K562 (cell line): ENCODE measurements around the gene MMS19. TPM values are rescaled to one million over a fixed set of nuclear protein-coding genes. Genes with fewer than 3 reads are reported as not detected.
"Not testable (repeated sequence)": the region's sequence is repeated elsewhere in the genome, so short reads cannot be mapped to it uniquely, and the experiment has no call there.

ENCODE experiments used
- ATAC-seq: fragments of 200-7000 bp; cut with Tn5 transposase; 3 replicates; pipeline ENCODE4 v1.9.1; 2020; ENCODE audit warnings: moderate library complexity
- BruUV-seq: library from RNA; stranded (reverse); fragments of 400-500 nt; replicated peaks from 2 replicates; lab custom pipeline; 2021; lab: Mats Ljungman, UMichigan
- CTCF ChIA-PET: fragments of 300-600 bp; formaldehyde crosslinking; extraction: SDS; loops from one replicate; lab custom pipeline; 2021; ENCODE audit warnings: low intra/inter-chr PET ratio; lab: Yijun Ruan, JAX
- POLR2A ChIA-PET: fragments of 300-600, 350-650 bp; sonication (Branson Sonifier 250); formaldehyde crosslinking; extraction: SDS; loops from one replicate; lab custom pipeline; 2021; ENCODE audit warnings: antibody characterized with exemption, inconsistent platforms; lab: Yijun Ruan, JAX
- DNase-seq, 4 experiments: peaks; one replicate each; pipeline versions ENCODE4 v3.0.0 to v3.0.0-alpha.2; 2011 to 2018; ENCODE audit warnings: low spot score in 3 of 4, mixed read lengths in 3 of 4; ENCODE audit errors: extremely low read depth in 1 of 4
- FAIRE-seq: peaks from 2 replicates; lab custom pipeline; 2011; peaks lifted over from hg19 to GRCh38; lab: Jason Lieb, UNC
- H2AFZ ChIP-seq: 2 replicates; pipeline ENCODE4 v1.6.0; 2011; ENCODE audit warnings: low read depth, low read length, control low read depth, inconsistent platforms
- H3K27ac ChIP-seq: fragments of 200-600 bp; 3 replicates; pipeline ENCODE4 v1.8.0; 2011; ENCODE audit warnings: low read depth, mild to moderate bottlenecking, control low read depth, inconsistent platforms, low read length, moderate library complexity, mixed read lengths; ENCODE audit errors: extremely low read depth
- H3K27me3 ChIP-seq, 2 experiments: fragments of 300-600 bp in 1 of 2; 2 replicates in 1 of 2; 3 replicates in 1 of 2; pipeline versions ENCODE4 v1.6.0 to v1.8.0; 2011; ENCODE audit warnings: inconsistent platforms in 2 of 2, low read length in 2 of 2, mild to moderate bottlenecking in 1 of 2, mixed read lengths in 1 of 2, moderate library complexity in 1 of 2; ENCODE audit not compliant: control insufficient read depth in 2 of 2, insufficient read depth in 2 of 2
- H3K36me3 ChIP-seq: fragments of 300-600 bp; 3 replicates; pipeline ENCODE4 v1.8.0; 2011; ENCODE audit warnings: mild to moderate bottlenecking, low read length, inconsistent platforms; ENCODE audit not compliant: control insufficient read depth, insufficient read depth
- H3K4me1 ChIP-seq, 2 experiments: fragments of 200-600 bp in 1 of 2; replicated peaks in 1 of 2; 2 replicates in 1 of 2; 3 replicates in 1 of 2; pipeline versions ENCODE4 v1.5.1 to v1.8.0; 2011; ENCODE audit warnings: inconsistent platforms in 2 of 2, low read length in 2 of 2, mild to moderate bottlenecking in 1 of 2, mixed read lengths in 1 of 2, moderate library complexity in 1 of 2; ENCODE audit not compliant: control insufficient read depth in 2 of 2, insufficient read depth in 2 of 2
- H3K4me2 ChIP-seq: 2 replicates; pipeline ENCODE4 v1.6.1; 2011; ENCODE audit warnings: low read length, control low read depth, inconsistent platforms, mixed read lengths; ENCODE audit not compliant: insufficient read depth
- H3K4me3 ChIP-seq: fragments of 200-600 bp; sonication (generic), shearing (Covaris generic); 2 replicates; pipeline ENCODE4 v1.5.1; 2016; ENCODE audit warnings: control low read depth, inconsistent platforms
- H3K79me2 ChIP-seq: fragments of 200-600 bp; 3 replicates; pipeline ENCODE4 v1.8.0; 2011; ENCODE audit warnings: low read length, inconsistent platforms; ENCODE audit not compliant: control insufficient read depth, insufficient read depth
- H3K9ac ChIP-seq, 2 experiments: 2 replicates each; pipeline versions ENCODE4 v1.6.0 to v1.6.1; 2011; ENCODE audit warnings: low read depth in 2 of 2, low read length in 2 of 2, control low read depth in 1 of 2, inconsistent platforms in 1 of 2, mild to moderate bottlenecking in 1 of 2, mixed read lengths in 1 of 2; ENCODE audit not compliant: insufficient read depth in 1 of 2
- H3K9me1 ChIP-seq: one replicate; pipeline ENCODE4 v1.6.0; 2011; ENCODE audit warnings: inconsistent platforms, mild to moderate bottlenecking, low read length, moderate library complexity; ENCODE audit not compliant: control insufficient read depth, insufficient read depth
- H3K9me3 ChIP-seq: replicated peaks from 2 replicates; pipeline ENCODE4 v1.5.1; 2011; ENCODE audit warnings: low read depth, low read length, inconsistent platforms; ENCODE audit not compliant: control insufficient read depth, insufficient read depth
- H4K20me1 ChIP-seq: replicated peaks from 2 replicates; pipeline ENCODE4 v1.6.1; 2011; ENCODE audit warnings: low read length, inconsistent platforms, mixed read lengths; ENCODE audit not compliant: control insufficient read depth, insufficient read depth
- NFATC3 ChIP-seq: fragments of 450-650 bp; IDR thresholded peaks from 2 replicates; pipeline ENCODE4 v1.6.1; 2017; ENCODE audit warnings: mild to moderate bottlenecking
- PKNOX1 ChIP-seq: fragments of 450-650 bp; IDR thresholded peaks from 2 replicates; pipeline ENCODE4 v1.6.1; 2016
- SMAD4 ChIP-seq: fragments of 250-450 bp; sonication (Bioruptor Pico); conservative IDR thresholded peaks from 2 replicates; pipeline ENCODE4 v1.8.0; 2021; ENCODE audit warnings: inconsistent platforms, mild to moderate bottlenecking, moderate library complexity
- SMC3 ChIP-seq: conservative IDR thresholded peaks from 2 replicates; pipeline ENCODE4 v1.6.1; 2011; ENCODE audit warnings: low read depth, low read length, improper control_type of control experiment; ENCODE audit not compliant: insufficient read depth
- WGBS: fragments of 100-300 bp; shearing (Covaris generic); methylation state at CpG from one replicate; pipeline ENCODE4 v1.1.6; 2016; ENCODE audit warnings: low coverage, mixed read lengths; ENCODE audit not compliant: insufficient coverage; ENCODE audit errors: missing lambda C conversion rate; 5-methylcytosine and 5-hydroxymethylcytosine counted together
- in situ Hi-C: fragments of 300-500 bp; cut with MboI; formaldehyde crosslinking; loops from 4 replicates; pipeline ENCODE4 v1.15.0; 2018; ENCODE audit warnings: inconsistent platforms, mixed read lengths
- intact Hi-C: fragments of 100-400 bp; cut with micrococcal nuclease; formaldehyde crosslinking; loops from 2 replicates; pipeline ENCODE4 v1.14.2; 2022
- polyA plus RNA-seq, 8 experiments: library from polyadenylated mRNA; depleted of rRNA in 4 of 8; stranded (reverse) in 5 of 8; unstranded in 3 of 8; fragments of >200 nt; fragmentation: Nextera tagmentation in 2 of 8; fragmentation: Illumina TruSeq in 1 of 8; extraction: Ambion mirVana in 2 of 8; extraction: Trizol in 1 of 8; gene quantifications; 2 replicates each; pipeline versions ENCODE4 v1.2.1 to v1.2.3, GENCODE V29; 2011 to 2014; ENCODE audit warnings: inconsistent platforms in 1 of 8, missing spikeins in 1 of 8
- total RNA-seq, 7 experiments: library from RNA; depleted of rRNA in 6 of 7; stranded (reverse); fragments of >200 nt in 6 of 7; fragmentation: Illumina TruSeq in 2 of 7; extraction: Trizol in 2 of 7; gene quantifications; 2 replicates each; pipeline versions ENCODE4 v1.2.1 to v1.2.3, GENCODE V29; 2011 to 2021; ENCODE audit warnings: low replicate concordance in 1 of 7
- TF ChIP-seq, protein P1 (sequence below), 2 experiments: fragments of 450-650 bp; conservative IDR thresholded peaks; 2 replicates each; pipeline ENCODE4 v1.6.1; 2017; ENCODE audit warnings: mild to moderate bottlenecking in 2 of 2, moderate library complexity in 2 of 2

The MMS19 gene
- total and polyA plus RNA-seq, 9 of the 15 experiments (the other 6 are each of a cell fraction or from before 2014, with no cell fraction given) = 40.1 to 110 (median 62.9) TPM

DNA sequence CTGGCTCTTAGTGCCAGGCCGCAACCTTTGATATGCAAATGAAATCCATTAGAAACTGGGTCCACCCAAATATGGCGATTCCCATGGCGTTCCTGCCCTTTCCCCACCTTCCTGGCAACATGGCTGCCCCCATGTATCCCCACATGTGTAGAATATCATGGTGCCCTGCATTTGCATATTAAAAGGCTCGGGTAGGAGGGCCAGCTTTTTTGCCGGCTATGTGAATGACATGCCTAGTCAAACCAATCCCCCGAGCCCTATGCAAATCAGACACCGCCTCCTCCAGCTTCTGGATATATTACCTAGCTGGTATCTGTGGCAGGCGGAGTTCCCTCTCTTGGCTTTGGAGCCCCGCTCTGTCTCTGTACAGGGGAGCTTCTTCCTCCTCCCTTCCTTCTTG, 18.3 kb downstream of the MMS19 start (continued):
- TF ChIP-seq, protein P1, sequence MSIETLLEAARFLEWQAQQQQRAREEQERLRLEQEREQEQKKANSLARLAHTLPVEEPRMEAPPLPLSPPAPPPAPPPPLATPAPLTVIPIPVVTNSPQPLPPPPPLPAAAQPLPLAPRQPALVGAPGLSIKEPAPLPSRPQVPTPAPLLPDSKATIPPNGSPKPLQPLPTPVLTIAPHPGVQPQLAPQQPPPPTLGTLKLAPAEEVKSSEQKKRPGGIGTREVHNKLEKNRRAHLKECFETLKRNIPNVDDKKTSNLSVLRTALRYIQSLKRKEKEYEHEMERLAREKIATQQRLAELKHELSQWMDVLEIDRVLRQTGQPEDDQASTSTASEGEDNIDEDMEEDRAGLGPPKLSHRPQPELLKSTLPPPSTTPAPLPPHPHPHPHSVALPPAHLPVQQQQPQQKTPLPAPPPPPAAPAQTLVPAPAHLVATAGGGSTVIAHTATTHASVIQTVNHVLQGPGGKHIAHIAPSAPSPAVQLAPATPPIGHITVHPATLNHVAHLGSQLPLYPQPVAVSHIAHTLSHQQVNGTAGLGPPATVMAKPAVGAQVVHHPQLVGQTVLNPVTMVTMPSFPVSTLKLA (conservative IDR thresholded peaks at IDR 0.05) = no peak
- TF ChIP-seq SMC3 = no peak
- TF ChIP-seq SMAD4 (CRISPR knock-in tag) = no peak
- TF ChIP-seq NFATC3 = no peak
- peak; percentile 74 for TF ChIP-seq PKNOX1

DNA sequence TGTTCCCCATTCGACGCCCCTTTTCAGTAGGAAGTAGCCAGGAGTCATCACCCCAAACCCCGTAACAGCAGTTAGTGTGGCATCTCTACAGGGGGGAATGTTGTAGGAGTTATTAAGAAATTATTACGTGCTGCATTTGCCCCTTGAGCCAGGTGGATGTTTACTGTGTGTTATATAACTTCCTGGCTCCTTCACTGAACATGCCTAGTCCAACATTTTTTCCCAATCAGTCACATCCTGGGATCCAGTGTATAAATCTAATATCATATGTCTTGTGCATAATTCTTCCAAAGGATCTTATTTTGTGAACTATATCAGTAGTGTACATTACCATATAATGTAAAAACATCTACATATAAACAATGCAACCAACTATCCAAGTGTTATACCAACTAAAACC, 18.8 kb downstream of the MMS19 start:
- intact Hi-C loops, FAIRE-seq: not testable (repeated sequence)

More for the DNA sequence above, 18.8 kb downstream of the MMS19 start:
- H3K4me2 ChIP-seq, H3K9me3 ChIP-seq, H3K79me2 ChIP-seq, H2AFZ ChIP-seq, DNase-seq, H3K27me3 ChIP-seq, H3K9ac ChIP-seq, H3K9me1 ChIP-seq, in situ Hi-C loops, H3K27ac ChIP-seq, H3K4me1 ChIP-seq, CTCF ChIA-PET, ATAC-seq, BruUV-seq, H3K4me3 ChIP-seq, H4K20me1 ChIP-seq: not testable (repeated sequence)
- 100% methylated on average over 4 of the region's 4 CpGs for WGBS
- POLR2A ChIA-PET = interaction anchor here (0.8 kb wide), 1 partner anchor 28 kb away, joined by 3 read pairs; no protein-coding TSS in a partner anchor
- H3K36me3 ChIP-seq = peaks cover 83% of the 10 kb centered on the region
